Osteoblast (primary cell): ENCODE data around the gene IDH3B. TPM values are rescaled to one million over a fixed set of nuclear protein-coding genes. Genes with fewer than 3 reads are reported as not detected.

Source experiments
- DNase-seq: peaks from one replicate; pipeline ENCODE4 v3.0.0; 2011; ENCODE audit warnings: low spot score, mixed read lengths; ENCODE audit not compliant: insufficient read length; ENCODE audit errors: missing footprints
- H2AFZ ChIP-seq: 2 replicates; pipeline ENCODE4 v1.6.0; 2011; ENCODE audit warnings: mild to moderate bottlenecking, low read length
- H3K27ac ChIP-seq: 2 replicates; pipeline ENCODE4 v1.5.1; 2011; ENCODE audit warnings: mild to moderate bottlenecking, low read depth, low read length, moderate library complexity
- H3K27me3 ChIP-seq: 2 replicates; pipeline ENCODE4 v1.6.0; 2012; ENCODE audit warnings: mild to moderate bottlenecking, control low read depth, inconsistent platforms, low read length, moderate library complexity; ENCODE audit not compliant: insufficient read depth
- H3K36me3 ChIP-seq: 2 replicates; pipeline ENCODE4 v1.5.1; 2011; ENCODE audit warnings: mild to moderate bottlenecking, low read length, control low read depth, moderate library complexity; ENCODE audit not compliant: insufficient read depth
- H3K4me1 ChIP-seq: 2 replicates; pipeline ENCODE4 v1.5.1; 2011; ENCODE audit warnings: mild to moderate bottlenecking, low read length, control low read depth, moderate library complexity; ENCODE audit not compliant: insufficient read depth
- H3K4me2 ChIP-seq: 2 replicates; pipeline ENCODE4 v1.6.0; 2011; ENCODE audit warnings: mild to moderate bottlenecking, low read length; ENCODE audit not compliant: insufficient read depth
- H3K4me3 ChIP-seq: fragments of 200-600 bp; sonication (generic); 3 replicates; pipeline ENCODE4 v1.5.1; 2012; ENCODE audit warnings: mild to moderate bottlenecking, low read length, inconsistent platforms; ENCODE audit not compliant: insufficient read depth
- H3K79me2 ChIP-seq: 2 replicates; pipeline ENCODE4 v1.6.0; 2012; ENCODE audit warnings: mild to moderate bottlenecking, low read length, control low read depth, inconsistent platforms; ENCODE audit not compliant: insufficient read depth
- H3K9me3 ChIP-seq: 2 replicates; pipeline ENCODE4 v1.5.1; 2011; ENCODE audit warnings: low read depth, low read length, control low read depth
- H4K20me1 ChIP-seq: 2 replicates; pipeline ENCODE4 v1.6.0; 2012; ENCODE audit warnings: mild to moderate bottlenecking, low read length, control low read depth; ENCODE audit not compliant: insufficient read depth
- CTCF ChIP-seq: IDR thresholded peaks from 2 replicates; pipeline ENCODE4 v1.5.1; 2011; ENCODE audit warnings: mild to moderate bottlenecking, low read depth, low read length, moderate library complexity; ENCODE audit errors: extremely low read depth
- total RNA-seq: library from RNA; depleted of rRNA; stranded (reverse); fragments of >200 nt; gene quantifications from 2 replicates; pipeline ENCODE4 v1.2.3, GENCODE V29; 2012

Gene IDH3B
- total RNA-seq, 1 donor: 71.7 TPM

DNA sequence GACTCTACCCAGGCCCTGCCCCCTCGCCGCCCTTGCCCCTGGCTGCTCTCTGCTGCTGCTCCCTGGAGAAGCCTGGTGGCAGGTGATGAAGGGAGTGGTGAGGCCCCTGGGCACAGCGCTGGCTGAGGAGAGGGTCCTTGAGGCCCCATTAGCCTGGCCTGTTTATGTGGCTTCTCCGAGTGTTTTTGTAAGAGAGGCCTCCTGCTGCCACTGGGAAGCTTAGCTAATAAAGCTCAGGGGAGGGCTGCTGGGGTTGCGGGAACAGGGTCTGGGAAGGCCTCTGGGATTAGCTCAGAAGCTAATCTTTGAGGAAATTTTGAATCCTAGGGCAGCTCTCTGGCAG is 44.0 kb upstream of the IDH3B start:
- Histone ChIP-seq H3K4me2 (no peak overlapping the region), H3K4me1 (no peaks in the 10 kb centered on the region), H2AFZ (no peak overlapping the region), H3K27ac (no peak overlapping the region), H4K20me1 (no peaks in the 10 kb centered on the region), H3K27me3 (peaks cover 16% of the 10 kb centered on the region), H3K36me3 (no peaks in the 10 kb centered on the region), H3K79me2 (no peaks in the 10 kb centered on the region), H3K9me3 (no peaks in the 10 kb centered on the region), H3K4me3 (no peak overlapping the region)
- TF ChIP-seq CTCF: no peak
- DNase-seq: no peak

- no peaks in the 10 kb centered on the region for H3K9me3 ChIP-seq
- H3K27me3 ChIP-seq: peaks cover 16% of the 10 kb centered on the region
- no peak overlapping the region for H3K4me3 ChIP-seq
- no peaks in the 10 kb centered on the region for H3K36me3 ChIP-seq
- no peak overlapping the region for H2AFZ ChIP-seq
- no peak for TF ChIP-seq CTCF
- no peaks in the 10 kb centered on the region for H4K20me1 ChIP-seq
- H3K4me2 ChIP-seq: no peak overlapping the region
- no peak overlapping the region for H3K27ac ChIP-seq
- H3K79me2 ChIP-seq: no peaks in the 10 kb centered on the region
- no peaks in the 10 kb centered on the region for H3K4me1 ChIP-seq
- DNase-seq: peak; percentile 77
Measured at GRCh38 chr20:2707353-2708072, 43.5 kb upstream of the IDH3B start.

- no peaks in the 10 kb centered on the region for H4K20me1 ChIP-seq
- H3K79me2 ChIP-seq: no peaks in the 10 kb centered on the region
- no peaks in the 10 kb centered on the region for H3K36me3 ChIP-seq
- no peak overlapping the region for H3K4me3 ChIP-seq
- H3K4me2 ChIP-seq: no peak overlapping the region
- TF ChIP-seq CTCF: no peak
- no peak overlapping the region for H2AFZ ChIP-seq
- no peaks in the 10 kb centered on the region for H3K9me3 ChIP-seq
- H3K27me3 ChIP-seq: peaks cover 18% of the 10 kb centered on the region
- H3K27ac ChIP-seq: no peak overlapping the region
- H3K4me1 ChIP-seq: no peaks in the 10 kb centered on the region
- DNase-seq: peak; percentile 57
Measured at GRCh38 chr20:2706688-2707352, 42.8 kb upstream of the IDH3B start.

DNA sequence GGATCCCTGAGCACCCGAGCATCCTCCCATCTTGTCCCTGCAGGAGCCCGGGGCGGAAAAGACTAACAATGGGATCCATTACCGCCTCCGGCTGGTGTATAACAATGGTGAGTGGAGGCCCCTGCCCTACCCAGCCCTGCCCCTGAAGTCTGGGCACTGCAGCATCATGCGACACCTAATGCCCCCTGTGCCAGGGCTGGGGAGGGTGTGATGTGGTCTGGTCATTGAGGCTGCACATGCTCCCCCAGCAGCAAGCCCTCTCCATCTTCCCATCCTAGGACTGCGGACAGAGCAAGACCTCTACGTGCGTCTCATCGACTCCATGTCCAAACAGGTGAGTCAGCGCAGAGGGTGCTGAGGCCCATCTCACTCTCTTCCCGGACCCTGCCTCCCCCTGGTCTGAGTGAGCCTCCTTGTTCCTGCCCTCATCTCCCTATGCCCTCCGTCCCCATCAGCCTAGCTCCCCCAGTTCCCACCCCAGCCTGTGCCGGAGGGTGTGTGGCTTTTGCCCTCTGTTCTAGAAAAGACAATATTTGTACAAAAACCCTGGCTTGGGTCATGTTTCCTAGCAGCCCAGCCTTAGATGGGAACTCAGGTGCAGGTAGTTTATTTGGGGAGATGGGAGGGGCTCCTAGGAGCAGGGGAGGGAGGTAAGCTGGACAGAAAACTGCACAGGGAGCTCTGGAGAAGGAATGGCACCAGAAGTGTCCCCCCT is 42.1 kb upstream of the IDH3B start:
- Histone ChIP-seq H3K4me2 (no peak overlapping the region), H4K20me1 (no peaks in the 10 kb centered on the region), H3K4me1 (no peaks in the 10 kb centered on the region), H2AFZ (no peak overlapping the region), H3K36me3 (no peaks in the 10 kb centered on the region), H3K79me2 (no peaks in the 10 kb centered on the region), H3K4me3 (no peak overlapping the region), H3K9me3 (no peaks in the 10 kb centered on the region), H3K27ac (no peak overlapping the region), H3K27me3 (peaks cover 19% of the 10 kb centered on the region)
- TF ChIP-seq CTCF: no peak
- peak; percentile 38 for DNase-seq
